Erythroblast (primary cell): ENCODE measurements around the gene URI1.

ENCODE experiments used
- GATA1 ChIP-seq: IDR thresholded peaks from 2 replicates; pipeline ENCODE4 v1.6.1; 2011; ENCODE audit warnings: low read depth, mild to moderate bottlenecking, control low read depth, low read length, moderate library complexity
- POLR2A ChIP-seq: IDR thresholded peaks from 2 replicates; pipeline ENCODE4 v1.6.1; 2011; ENCODE audit warnings: mild to moderate bottlenecking, low read length

- no peak for TF ChIP-seq POLR2A
- no peak for TF ChIP-seq GATA1
These were observed 1.6 kb downstream of the URI1 start for GRCh38 chr19:29943615-29944014.
